Measurements from ENCODE around the gene MACF1.

The MACF1 gene

GRCh38 chr1:39287541-39287940, 83.0 kb downstream of the MACF1 start:
- H3K27ac ChIP-seq (ENCODE audit: low read length): no peak overlapping the region
- no peaks in the 10 kb centered on the region for H3K27me3 ChIP-seq (ENCODE audit: low read depth, low read length)
- no peaks in the 10 kb centered on the region for H3K4me1 ChIP-seq (ENCODE audit: control insufficient read depth in 1 of 2, insufficient read depth in 2 of 2, low read length in 2 of 2)
- no peak overlapping the region for H3K4me3 ChIP-seq (ENCODE audit: low read depth in 1 of 2, low read length in 2 of 2)
- H3K9me3 ChIP-seq (ENCODE audit: control insufficient read depth in 1 of 2, low read length in 2 of 2): no peaks in the 10 kb centered on the region
- peaks cover 56 to 62% of the 10 kb centered on the region in 2 donors for H3K36me3 ChIP-seq (ENCODE audit: control insufficient read depth in 1 of 2, insufficient read depth in 2 of 2, low read length in 2 of 2)

- H3K27me3 ChIP-seq (ENCODE audit: low read depth, low read length): no peaks in the 10 kb centered on the region
- H3K36me3 ChIP-seq (ENCODE audit: control insufficient read depth in 1 of 2, insufficient read depth in 2 of 2, low read length in 2 of 2): peaks cover 58 to 69% of the 10 kb centered on the region in 2 donors
- no peak overlapping the region for H3K27ac ChIP-seq (ENCODE audit: low read length)
- no peaks in the 10 kb centered on the region for H3K4me1 ChIP-seq (ENCODE audit: control insufficient read depth in 1 of 2, insufficient read depth in 2 of 2, low read length in 2 of 2)
- no peaks in the 10 kb centered on the region for H3K9me3 ChIP-seq (ENCODE audit: control insufficient read depth in 1 of 2, low read length in 2 of 2)
- no peak overlapping the region for H3K4me3 ChIP-seq (ENCODE audit: low read depth in 1 of 2, low read length in 2 of 2)
Measured at GRCh38 chr1:39288735-39289465, 84.4 kb downstream of the MACF1 start.

- Histone ChIP-seq H3K4me3 (ENCODE audit: low read depth in 1 of 2, low read length in 2 of 2) (no peak overlapping the region), H3K36me3 (ENCODE audit: control insufficient read depth in 1 of 2, insufficient read depth in 2 of 2, low read length in 2 of 2) (peaks cover 61 to 64% of the 10 kb centered on the region in 2 donors), H3K27ac (ENCODE audit: low read length) (no peak overlapping the region), H3K27me3 (ENCODE audit: low read depth, low read length) (no peaks in the 10 kb centered on the region), H3K4me1 (ENCODE audit: control insufficient read depth in 1 of 2, insufficient read depth in 2 of 2, low read length in 2 of 2) (peaks cover 0 to 21% of the 10 kb centered on the region in 2 donors), H3K9me3 (ENCODE audit: control insufficient read depth in 1 of 2, low read length in 2 of 2) (no peaks in the 10 kb centered on the region)
Measured at GRCh38 chr1:39292401-39292800, 87.9 kb downstream of the MACF1 start.

- Histone ChIP-seq H3K4me3 (ENCODE audit: low read depth in 1 of 2, low read length in 2 of 2) (no peak overlapping the region), H3K36me3 (ENCODE audit: control insufficient read depth in 1 of 2, insufficient read depth in 2 of 2, low read length in 2 of 2) (peaks cover 62 to 64% of the 10 kb centered on the region in 2 donors), H3K4me1 (ENCODE audit: control insufficient read depth in 1 of 2, insufficient read depth in 2 of 2, low read length in 2 of 2) (peaks cover 0 to 25% of the 10 kb centered on the region in 2 donors), H3K27ac (ENCODE audit: low read length) (peak overlapping the region; percentile 16), H3K27me3 (ENCODE audit: low read depth, low read length) (no peaks in the 10 kb centered on the region), H3K9me3 (ENCODE audit: control insufficient read depth in 1 of 2, low read length in 2 of 2) (no peaks in the 10 kb centered on the region)
Measured at GRCh38 chr1:39293375-39294070, 89.0 kb downstream of the MACF1 start.

- Histone ChIP-seq H3K36me3 (ENCODE audit: control insufficient read depth in 1 of 2, insufficient read depth in 2 of 2, low read length in 2 of 2) (peaks cover 60 to 68% of the 10 kb centered on the region in 2 donors), H3K4me3 (ENCODE audit: low read depth in 1 of 2, low read length in 2 of 2) (no peak overlapping the region), H3K27ac (ENCODE audit: low read length) (no peak overlapping the region), H3K9me3 (ENCODE audit: control insufficient read depth in 1 of 2, low read length in 2 of 2) (no peaks in the 10 kb centered on the region), H3K27me3 (ENCODE audit: low read depth, low read length) (no peaks in the 10 kb centered on the region), H3K4me1 (ENCODE audit: control insufficient read depth in 1 of 2, insufficient read depth in 2 of 2, low read length in 2 of 2) (peaks cover 0 to 25% of the 10 kb centered on the region in 2 donors)
Measured at GRCh38 chr1:39294531-39294930, 90.0 kb downstream of the MACF1 start.

- Histone ChIP-seq H3K9me3 (ENCODE audit: control insufficient read depth in 1 of 2, low read length in 2 of 2) (no peaks in the 10 kb centered on the region), H3K36me3 (ENCODE audit: control insufficient read depth in 1 of 2, insufficient read depth in 2 of 2, low read length in 2 of 2) (peaks cover 71 to 75% of the 10 kb centered on the region in 2 donors), H3K27ac (ENCODE audit: low read length) (no peak overlapping the region), H3K4me3 (ENCODE audit: low read depth in 1 of 2, low read length in 2 of 2) (no peak overlapping the region), H3K4me1 (ENCODE audit: control insufficient read depth in 1 of 2, insufficient read depth in 2 of 2, low read length in 2 of 2) (peaks cover 0 to 25% of the 10 kb centered on the region in 2 donors), H3K27me3 (ENCODE audit: low read depth, low read length) (no peaks in the 10 kb centered on the region)
Measured at GRCh38 chr1:39295901-39296300, 91.4 kb downstream of the MACF1 start.

GRCh38 chr1:39297551-39297950, 93.1 kb downstream of the MACF1 start:
- Histone ChIP-seq H3K27me3 (ENCODE audit: low read depth, low read length) (no peaks in the 10 kb centered on the region), H3K4me3 (ENCODE audit: low read depth in 1 of 2, low read length in 2 of 2) (no peak overlapping the region), H3K4me1 (ENCODE audit: control insufficient read depth in 1 of 2, insufficient read depth in 2 of 2, low read length in 2 of 2) (peaks cover 0 to 25% of the 10 kb centered on the region in 2 donors), H3K9me3 (ENCODE audit: control insufficient read depth in 1 of 2, low read length in 2 of 2) (no peaks in the 10 kb centered on the region), H3K36me3 (ENCODE audit: control insufficient read depth in 1 of 2, insufficient read depth in 2 of 2, low read length in 2 of 2) (peaks cover 64 to 73% of the 10 kb centered on the region in 2 donors), H3K27ac (ENCODE audit: low read length) (peak overlapping the region; percentile 5)

- Histone ChIP-seq H3K9me3 (ENCODE audit: control insufficient read depth in 1 of 2, low read length in 2 of 2) (no peaks in the 10 kb centered on the region), H3K4me3 (ENCODE audit: low read depth in 1 of 2, low read length in 2 of 2) (no peak overlapping the region), H3K4me1 (ENCODE audit: control insufficient read depth in 1 of 2, insufficient read depth in 2 of 2, low read length in 2 of 2) (peaks cover 0 to 10% of the 10 kb centered on the region in 2 donors), H3K27ac (ENCODE audit: low read length) (no peak overlapping the region), H3K36me3 (ENCODE audit: control insufficient read depth in 1 of 2, insufficient read depth in 2 of 2, low read length in 2 of 2) (peaks cover 38 to 64% of the 10 kb centered on the region in 2 donors), H3K27me3 (ENCODE audit: low read depth, low read length) (no peaks in the 10 kb centered on the region)
Measured at GRCh38 chr1:39301606-39302005, 97.1 kb downstream of the MACF1 start.

GRCh38 chr1:39305555-39305954, 101.1 kb downstream of the MACF1 start:
- H3K36me3 ChIP-seq (ENCODE audit: control insufficient read depth in 1 of 2, insufficient read depth in 2 of 2, low read length in 2 of 2): peaks cover 32 to 61% of the 10 kb centered on the region in 2 donors
- no peaks in the 10 kb centered on the region for H3K27me3 ChIP-seq (ENCODE audit: low read depth, low read length)
- no peaks in the 10 kb centered on the region for H3K4me1 ChIP-seq (ENCODE audit: control insufficient read depth in 1 of 2, insufficient read depth in 2 of 2, low read length in 2 of 2)
- no peaks in the 10 kb centered on the region for H3K9me3 ChIP-seq (ENCODE audit: control insufficient read depth in 1 of 2, low read length in 2 of 2)
- H3K4me3 ChIP-seq (ENCODE audit: low read depth in 1 of 2, low read length in 2 of 2): no peak overlapping the region
- H3K27ac ChIP-seq (ENCODE audit: low read length): no peak overlapping the region

GRCh38 chr1:39310015-39310414, 105.5 kb downstream of the MACF1 start:
- Histone ChIP-seq H3K4me1 (ENCODE audit: control insufficient read depth in 1 of 2, insufficient read depth in 2 of 2, low read length in 2 of 2) (no peaks in the 10 kb centered on the region), H3K9me3 (ENCODE audit: control insufficient read depth in 1 of 2, low read length in 2 of 2) (no peaks in the 10 kb centered on the region), H3K4me3 (ENCODE audit: low read depth in 1 of 2, low read length in 2 of 2) (no peak overlapping the region), H3K36me3 (ENCODE audit: control insufficient read depth in 1 of 2, insufficient read depth in 2 of 2, low read length in 2 of 2) (peaks cover 39 to 61% of the 10 kb centered on the region in 2 donors), H3K27me3 (ENCODE audit: low read depth, low read length) (no peaks in the 10 kb centered on the region), H3K27ac (ENCODE audit: low read length) (no peak overlapping the region)

- no peak overlapping the region for H3K27ac ChIP-seq (ENCODE audit: low read length)
- H3K9me3 ChIP-seq (ENCODE audit: control insufficient read depth in 1 of 2, low read length in 2 of 2): no peaks in the 10 kb centered on the region
- no peaks in the 10 kb centered on the region for H3K4me1 ChIP-seq (ENCODE audit: control insufficient read depth in 1 of 2, insufficient read depth in 2 of 2, low read length in 2 of 2)
- peaks cover 41 to 62% of the 10 kb centered on the region in 2 donors for H3K36me3 ChIP-seq (ENCODE audit: control insufficient read depth in 1 of 2, insufficient read depth in 2 of 2, low read length in 2 of 2)
- H3K27me3 ChIP-seq (ENCODE audit: low read depth, low read length): no peaks in the 10 kb centered on the region
- no peak overlapping the region for H3K4me3 ChIP-seq (ENCODE audit: low read depth in 1 of 2, low read length in 2 of 2)
Measured at GRCh38 chr1:39310691-39311090, 106.2 kb downstream of the MACF1 start.

All from muscle layer of duodenum (tissue), 2 donors.